GM18951 (cell line): ENCODE results near the gene SERPINA5.

Experiments
- POLR2A ChIP-seq: IDR thresholded peaks from 4 replicates; pipeline ENCODE4 v1.6.1; 2011; ENCODE audit warnings: mild to moderate bottlenecking; ENCODE audit not compliant: insufficient read length, insufficient read depth; ENCODE audit errors: extremely low read depth
- in situ Hi-C: fragments of 300-500 bp; cut with MboI; formaldehyde crosslinking; loops from one replicate; pipeline ENCODE4 v1.12.0; 2022; ENCODE audit warnings: low sequenced_read_pairs, mixed read lengths, inconsistent platforms; ENCODE audit not compliant: unreplicated experiment

SERPINA5 gene

GRCh38 chr14:94638339-94638738 is 57.1 kb downstream of the SERPINA5 start:
- in situ Hi-C loops: no loop called here
- TF ChIP-seq POLR2A: no peak

GRCh38 chr14:94638961-94639817 is 58.0 kb downstream of the SERPINA5 start:
- no peak for TF ChIP-seq POLR2A
- in situ Hi-C loops: no loop called here

GRCh38 chr14:94640721-94641631 is 59.8 kb downstream of the SERPINA5 start:
- in situ Hi-C loops: no loop called here

GRCh38 chr14:94641632-94641955 is 60.4 kb downstream of the SERPINA5 start:
- no peak for TF ChIP-seq POLR2A
- in situ Hi-C loops: no loop called here

More at GRCh38 chr14:94640721-94641631, 59.8 kb downstream of the SERPINA5 start:
- TF ChIP-seq POLR2A: no peak
